ENCODE measurements around the gene CCDC144A.
"Not testable (repeated sequence)": the region's sequence is repeated elsewhere in the genome, so short reads cannot be mapped to it uniquely, and the experiment has no call there.

The CCDC144A gene

DNA sequence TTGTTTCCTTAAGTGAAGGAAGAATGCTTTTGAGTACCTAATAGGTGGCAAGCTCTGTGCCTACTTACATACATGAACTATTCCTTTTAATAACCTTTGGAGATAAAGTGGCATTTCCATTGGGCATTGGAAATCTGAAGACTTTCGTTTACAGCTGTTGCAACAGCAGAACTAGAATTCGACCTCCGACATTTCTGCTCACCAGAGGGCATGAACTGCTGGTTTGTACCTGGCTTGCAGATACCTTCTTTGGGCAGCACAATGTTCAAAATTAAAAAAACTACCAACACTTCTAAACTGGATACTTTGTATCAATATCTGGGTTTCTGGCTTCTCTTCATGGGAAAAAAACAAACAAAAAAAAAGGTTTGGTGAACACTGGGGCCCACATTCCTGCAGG is 99.6 kb downstream of the CCDC144A start:
- H3K36me3 ChIP-seq (ENCODE audit: insufficient read depth); H3K4me2 ChIP-seq; H3K79me2 ChIP-seq (ENCODE audit: insufficient read depth, low read depth); H3K27ac ChIP-seq; H2AFZ ChIP-seq (ENCODE audit: low read depth); H3K4me1 ChIP-seq (ENCODE audit: low read depth, poor library complexity, severe bottlenecking); H3K4me3 ChIP-seq (IDR thresholded peaks at IDR 0.05; ENCODE audit: insufficient read depth, low read depth, low read length); H4K20me1 ChIP-seq (ENCODE audit: insufficient read depth); H3K27me3 ChIP-seq (ENCODE audit: insufficient read depth, low read depth); H3K9ac ChIP-seq: not testable (repeated sequence)

DNA sequence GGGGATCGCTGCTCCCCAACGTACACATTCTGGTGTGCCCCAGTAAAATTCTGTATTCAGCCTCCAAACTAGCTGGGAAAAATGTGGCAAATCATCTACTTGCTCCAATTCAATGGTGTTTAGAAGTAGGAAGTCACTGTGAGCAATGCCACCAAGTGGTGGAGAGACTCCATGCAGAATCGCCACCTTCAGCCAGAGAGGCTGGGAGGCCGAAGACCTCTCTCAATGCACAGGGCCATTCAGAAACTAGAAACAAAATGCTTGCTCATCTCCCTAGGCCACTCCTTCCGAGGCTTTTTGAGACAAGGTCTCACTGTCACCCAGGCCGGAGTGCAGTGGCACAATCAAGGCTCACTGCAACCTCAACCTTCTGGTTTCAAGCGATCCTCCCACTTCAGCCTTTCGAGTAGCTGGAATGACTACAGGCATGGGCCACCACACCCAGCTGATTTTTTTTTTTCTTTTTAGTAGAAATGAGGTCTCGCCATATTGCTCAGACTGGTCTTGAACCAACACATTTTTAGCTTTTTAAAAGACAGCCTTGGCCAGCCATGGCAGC is 100.4 kb downstream of the CCDC144A start:
- H3K27me3 ChIP-seq (ENCODE audit: insufficient read depth, low read depth); H3K27ac ChIP-seq; H2AFZ ChIP-seq (ENCODE audit: low read depth); H3K36me3 ChIP-seq (ENCODE audit: insufficient read depth); H3K4me3 ChIP-seq (IDR thresholded peaks at IDR 0.05; ENCODE audit: insufficient read depth, low read depth, low read length); H3K4me2 ChIP-seq; H3K9ac ChIP-seq; H3K79me2 ChIP-seq (ENCODE audit: insufficient read depth, low read depth); H4K20me1 ChIP-seq (ENCODE audit: insufficient read depth); H3K4me1 ChIP-seq (ENCODE audit: low read depth, poor library complexity, severe bottlenecking): not testable (repeated sequence)

DNA sequence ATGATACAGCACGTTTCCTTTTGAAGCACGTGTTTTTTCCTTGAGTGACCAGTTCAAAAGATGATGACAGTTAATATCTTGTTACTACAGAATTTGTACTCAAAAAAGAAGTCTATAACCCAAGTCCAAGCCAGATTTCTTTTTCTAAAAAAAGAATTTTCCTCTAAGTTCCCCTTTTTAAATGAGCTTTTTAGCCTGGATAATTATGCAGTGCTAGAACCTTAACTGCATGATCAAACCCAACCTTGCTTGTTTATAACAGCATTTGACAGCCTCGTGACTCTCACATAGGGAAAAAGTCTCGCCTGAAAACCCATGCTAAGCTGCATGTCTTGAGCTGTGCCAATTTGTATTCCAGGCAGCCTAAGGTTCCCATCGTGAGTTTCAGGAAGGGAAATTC is 104.2 kb downstream of the CCDC144A start:
- not testable (repeated sequence) for H2AFZ ChIP-seq (ENCODE audit: low read depth); H3K79me2 ChIP-seq (ENCODE audit: insufficient read depth, low read depth); H4K20me1 ChIP-seq (ENCODE audit: insufficient read depth); H3K27ac ChIP-seq; H3K9ac ChIP-seq; H3K36me3 ChIP-seq (ENCODE audit: insufficient read depth); H3K27me3 ChIP-seq (ENCODE audit: insufficient read depth, low read depth); H3K4me3 ChIP-seq (IDR thresholded peaks at IDR 0.05; ENCODE audit: insufficient read depth, low read depth, low read length); H3K4me2 ChIP-seq; H3K4me1 ChIP-seq (ENCODE audit: low read depth, poor library complexity, severe bottlenecking)

DNA sequence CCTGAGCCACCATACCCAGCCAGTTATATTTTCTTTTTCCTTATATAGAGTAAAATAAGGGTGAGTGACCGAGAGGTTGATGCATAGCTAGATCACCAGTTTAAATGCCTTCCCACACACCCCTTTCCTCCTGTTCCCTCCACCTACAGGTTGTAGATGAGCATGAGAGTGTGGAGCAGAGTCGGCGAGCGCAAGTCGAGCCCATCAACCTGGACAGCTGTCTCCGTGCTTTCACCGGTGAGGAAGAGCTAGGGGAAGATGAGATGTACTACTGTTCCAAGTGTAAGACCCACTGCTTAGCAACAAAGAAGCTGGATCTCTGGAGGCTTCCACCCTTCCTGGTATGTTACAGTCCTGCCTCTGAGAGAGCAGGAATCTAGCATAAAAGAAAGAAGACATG is 105.9 kb downstream of the CCDC144A start:
- not testable (repeated sequence) for H3K27me3 ChIP-seq (ENCODE audit: insufficient read depth, low read depth); H3K4me2 ChIP-seq; H3K27ac ChIP-seq; H3K9ac ChIP-seq; H4K20me1 ChIP-seq (ENCODE audit: insufficient read depth); H3K36me3 ChIP-seq (ENCODE audit: insufficient read depth); H3K79me2 ChIP-seq (ENCODE audit: insufficient read depth, low read depth); H2AFZ ChIP-seq (ENCODE audit: low read depth); H3K4me3 ChIP-seq (IDR thresholded peaks at IDR 0.05; ENCODE audit: insufficient read depth, low read depth, low read length); H3K4me1 ChIP-seq (ENCODE audit: low read depth, poor library complexity, severe bottlenecking)

DNA sequence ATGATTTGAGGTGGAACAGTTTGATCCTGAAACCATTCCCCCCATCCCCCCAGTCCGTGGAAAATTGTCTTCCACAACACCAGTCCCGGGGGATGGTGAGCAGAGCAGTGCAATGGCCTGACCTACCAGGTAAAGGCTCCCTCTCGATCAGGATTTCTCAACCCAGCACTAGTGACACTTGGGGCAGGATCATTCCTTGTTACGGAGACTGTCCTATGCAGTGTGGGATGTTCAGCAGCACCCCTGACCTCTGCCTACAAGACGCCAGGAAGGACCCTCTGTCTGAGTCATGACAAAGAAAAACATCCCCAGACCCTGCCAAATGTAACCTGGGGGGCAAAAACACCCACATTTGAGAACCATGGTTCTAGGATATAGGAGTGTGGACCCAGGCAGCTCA is 114.8 kb downstream of the CCDC144A start:
- not testable (repeated sequence) for H3K4me1 ChIP-seq (ENCODE audit: low read depth, poor library complexity, severe bottlenecking); H3K79me2 ChIP-seq (ENCODE audit: insufficient read depth, low read depth); H3K36me3 ChIP-seq (ENCODE audit: insufficient read depth); H3K4me2 ChIP-seq; H3K27ac ChIP-seq; H3K27me3 ChIP-seq (ENCODE audit: insufficient read depth, low read depth); H4K20me1 ChIP-seq (ENCODE audit: insufficient read depth); H3K4me3 ChIP-seq (IDR thresholded peaks at IDR 0.05; ENCODE audit: insufficient read depth, low read depth, low read length); H3K9ac ChIP-seq; H2AFZ ChIP-seq (ENCODE audit: low read depth)

DNA sequence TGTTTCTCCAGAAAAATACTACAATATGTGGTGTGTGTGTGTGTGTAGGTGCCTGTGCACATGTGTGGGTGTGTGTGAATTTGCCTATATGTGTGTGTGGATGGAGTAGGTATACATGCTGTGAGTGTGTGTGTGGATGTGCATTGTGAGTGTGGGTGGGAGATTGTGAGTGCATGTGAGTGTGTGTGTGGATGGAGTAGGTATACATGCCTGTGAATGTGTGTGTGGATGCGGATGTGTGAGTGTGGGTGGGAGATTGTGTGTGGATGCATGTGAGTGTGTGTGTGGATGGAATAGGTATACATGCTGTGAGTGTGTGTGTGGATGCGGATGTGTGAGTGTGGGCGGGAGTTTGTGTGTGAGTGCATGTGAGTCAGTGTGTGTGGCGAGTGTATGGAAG is 116.6 kb downstream of the CCDC144A start:
- H3K27ac ChIP-seq; H3K4me1 ChIP-seq (ENCODE audit: low read depth, poor library complexity, severe bottlenecking); H3K27me3 ChIP-seq (ENCODE audit: insufficient read depth, low read depth); H3K4me3 ChIP-seq (IDR thresholded peaks at IDR 0.05; ENCODE audit: insufficient read depth, low read depth, low read length); H3K9ac ChIP-seq; H4K20me1 ChIP-seq (ENCODE audit: insufficient read depth); H3K79me2 ChIP-seq (ENCODE audit: insufficient read depth, low read depth); H3K36me3 ChIP-seq (ENCODE audit: insufficient read depth); H2AFZ ChIP-seq (ENCODE audit: low read depth); H3K4me2 ChIP-seq: not testable (repeated sequence)

DNA sequence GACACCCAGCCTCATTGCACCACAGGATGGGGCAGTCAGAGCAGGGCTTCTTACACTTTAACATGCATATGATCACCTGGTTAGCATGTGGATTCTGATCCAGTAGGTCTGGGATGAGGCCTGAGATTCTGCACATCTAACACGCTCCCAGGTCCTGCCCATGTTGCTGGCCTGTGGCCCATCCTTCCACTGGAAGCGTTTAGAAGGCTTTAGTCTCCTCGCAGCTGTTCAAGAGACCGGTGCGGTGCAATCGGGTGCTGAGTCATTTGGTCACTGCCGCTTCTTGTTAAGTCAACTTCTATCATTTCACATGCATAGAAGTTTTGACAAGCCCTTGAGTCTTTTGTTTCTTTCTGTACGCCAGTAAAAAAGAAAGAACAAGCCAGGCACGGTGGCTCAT is 117.6 kb downstream of the CCDC144A start:
- H3K79me2 ChIP-seq (ENCODE audit: insufficient read depth, low read depth); H3K27ac ChIP-seq; H3K36me3 ChIP-seq (ENCODE audit: insufficient read depth); H2AFZ ChIP-seq (ENCODE audit: low read depth); H3K4me3 ChIP-seq (IDR thresholded peaks at IDR 0.05; ENCODE audit: insufficient read depth, low read depth, low read length); H4K20me1 ChIP-seq (ENCODE audit: insufficient read depth); H3K27me3 ChIP-seq (ENCODE audit: insufficient read depth, low read depth); H3K4me1 ChIP-seq (ENCODE audit: low read depth, poor library complexity, severe bottlenecking); H3K4me2 ChIP-seq; H3K9ac ChIP-seq: not testable (repeated sequence)

DNA sequence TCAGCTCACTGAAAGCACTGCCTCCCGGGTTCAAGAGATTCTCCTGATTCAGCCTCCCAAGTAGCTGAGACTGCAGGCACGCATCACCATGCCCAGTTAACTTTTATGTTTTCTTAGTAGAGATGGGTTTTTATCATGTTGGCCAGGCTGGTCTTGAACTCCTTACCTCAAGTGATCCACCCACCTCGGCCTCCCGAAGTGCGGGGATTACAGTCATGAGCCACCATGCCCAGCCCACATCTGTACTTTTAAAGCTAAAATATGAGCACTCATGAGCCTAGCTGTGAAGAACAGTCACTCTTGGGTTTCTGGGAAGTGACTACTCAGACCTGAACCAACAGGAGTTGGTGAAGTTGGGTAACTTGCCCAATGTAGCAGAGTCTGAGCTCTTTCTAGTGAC is 120.2 kb downstream of the CCDC144A start:
- not testable (repeated sequence) for H3K4me3 ChIP-seq (IDR thresholded peaks at IDR 0.05; ENCODE audit: insufficient read depth, low read depth, low read length); H3K36me3 ChIP-seq (ENCODE audit: insufficient read depth); H3K4me2 ChIP-seq; H3K27me3 ChIP-seq (ENCODE audit: insufficient read depth, low read depth); H2AFZ ChIP-seq (ENCODE audit: low read depth); H3K4me1 ChIP-seq (ENCODE audit: low read depth, poor library complexity, severe bottlenecking); H3K9ac ChIP-seq; H3K27ac ChIP-seq; H3K79me2 ChIP-seq (ENCODE audit: insufficient read depth, low read depth); H4K20me1 ChIP-seq (ENCODE audit: insufficient read depth)

DNA sequence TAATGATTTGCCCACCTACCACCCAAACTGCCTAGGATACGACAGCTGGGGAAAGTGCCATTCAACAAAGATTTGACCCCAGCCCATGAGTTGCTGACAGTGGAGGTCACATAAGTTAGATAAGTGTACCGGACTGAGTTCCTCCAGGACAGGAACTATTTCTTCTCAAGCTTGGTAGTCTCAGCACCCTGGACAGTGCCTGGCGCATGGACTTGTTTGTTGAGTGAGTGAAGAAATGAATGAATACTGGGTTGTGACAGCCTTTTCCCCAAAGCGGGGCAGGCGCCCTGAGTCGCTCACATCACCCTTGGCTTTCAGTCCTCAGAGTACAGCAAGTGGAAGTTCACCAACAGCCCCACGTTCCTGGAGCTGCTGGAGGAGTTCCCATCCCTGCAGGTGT is 122.1 kb downstream of the CCDC144A start:
- H3K4me1 ChIP-seq (ENCODE audit: low read depth, poor library complexity, severe bottlenecking); H3K9ac ChIP-seq; H3K4me2 ChIP-seq; H3K36me3 ChIP-seq (ENCODE audit: insufficient read depth); H3K27me3 ChIP-seq (ENCODE audit: insufficient read depth, low read depth); H3K27ac ChIP-seq; H2AFZ ChIP-seq (ENCODE audit: low read depth); H3K79me2 ChIP-seq (ENCODE audit: insufficient read depth, low read depth); H3K4me3 ChIP-seq (IDR thresholded peaks at IDR 0.05; ENCODE audit: insufficient read depth, low read depth, low read length); H4K20me1 ChIP-seq (ENCODE audit: insufficient read depth): not testable (repeated sequence)

All from KMS-11 (cell line).